ENCODE measurements around the gene ERI2.

Gene ERI2, protein sequence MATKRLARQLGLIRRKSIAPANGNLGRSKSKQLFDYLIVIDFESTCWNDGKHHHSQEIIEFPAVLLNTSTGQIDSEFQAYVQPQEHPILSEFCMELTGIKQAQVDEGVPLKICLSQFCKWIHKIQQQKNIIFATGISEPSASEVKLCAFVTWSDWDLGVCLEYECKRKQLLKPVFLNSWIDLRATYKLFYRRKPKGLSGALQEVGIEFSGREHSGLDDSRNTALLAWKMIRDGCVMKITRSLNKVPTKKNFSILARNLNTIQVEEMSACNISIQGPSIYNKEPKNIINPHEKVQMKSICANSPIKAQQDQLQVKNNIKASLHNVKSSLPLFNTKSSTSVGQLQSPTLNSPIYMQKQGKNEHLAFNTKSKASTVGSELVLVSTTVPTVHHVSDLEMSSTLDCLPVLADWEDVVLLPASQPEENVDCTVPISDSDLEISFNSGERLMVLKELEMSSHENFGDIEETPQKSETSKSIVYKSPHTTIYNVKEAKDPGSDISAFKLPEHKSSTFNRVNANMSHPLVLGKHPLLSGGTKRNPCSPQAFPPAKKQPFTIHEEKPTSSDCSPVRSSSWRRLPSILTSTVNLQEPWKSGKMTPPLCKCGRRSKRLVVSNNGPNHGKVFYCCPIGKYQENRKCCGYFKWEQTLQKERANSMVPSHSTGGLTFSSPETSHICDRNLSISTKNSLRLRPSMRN

DNA sequence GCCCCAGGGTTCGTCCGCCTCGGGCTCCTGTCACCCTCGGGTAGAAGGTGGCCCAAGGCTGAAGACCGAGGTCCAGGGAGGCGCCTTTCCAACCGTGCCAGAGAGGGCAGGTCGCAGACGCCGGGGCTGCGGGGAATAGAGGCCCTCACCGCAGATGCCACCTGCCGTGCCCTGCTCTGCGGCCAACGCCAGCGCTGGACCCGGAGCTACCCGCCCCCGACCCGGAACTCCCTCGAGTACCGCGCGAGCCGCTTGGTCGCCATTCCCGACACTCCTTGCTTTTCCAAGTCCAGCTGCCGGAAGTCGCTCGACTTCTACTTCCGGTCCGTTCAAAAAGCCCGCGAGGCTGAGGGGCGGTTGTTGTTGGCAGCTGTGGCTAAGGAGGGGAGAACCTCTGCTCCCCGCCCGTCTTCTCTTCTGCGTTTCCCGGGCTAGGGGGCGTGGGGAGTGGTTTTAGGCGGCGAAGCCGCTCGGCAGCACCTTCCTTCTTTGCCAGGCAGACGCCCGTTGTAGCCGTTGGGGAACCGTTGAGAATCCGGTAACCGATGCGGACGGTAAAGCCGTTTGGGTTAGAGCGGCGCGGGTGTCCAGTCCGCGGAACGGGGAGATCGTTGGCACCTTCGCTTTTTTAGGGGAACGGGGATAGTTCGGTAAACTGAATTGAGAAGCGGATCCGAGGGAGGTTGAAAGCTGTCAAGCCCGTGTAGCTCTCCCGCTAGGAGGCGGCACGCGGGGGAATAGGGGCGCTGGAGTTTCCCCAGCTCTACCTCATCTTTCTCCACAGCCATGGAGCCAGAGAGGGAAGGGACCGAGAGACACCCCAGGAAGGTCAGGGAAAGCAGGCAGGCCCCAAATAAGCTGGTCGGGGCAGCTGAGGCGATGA lies at the start of gene ERI2, which contains the start of gene REXO5:
Gene ERI2 (minus strand): TSS at position 305 of the 883 bp plus-strand sequence. CDS start 42 bp downstream, at position 263.
Gene REXO5 (plus strand): TSS at position 360 of the 883 bp plus-strand sequence. CDS start 427 bp downstream, at position 787.
- DNase-seq (ENCODE audit: low read depth in 3 of 3) = peak; percentile 61 to 66 (median 61)

- DNase-seq (ENCODE audit: low read depth in 3 of 3) = no peak
Observed at GRCh38 chr16:20854963-20855362, 48.7 kb upstream of the ERI2 start.

DNA sequence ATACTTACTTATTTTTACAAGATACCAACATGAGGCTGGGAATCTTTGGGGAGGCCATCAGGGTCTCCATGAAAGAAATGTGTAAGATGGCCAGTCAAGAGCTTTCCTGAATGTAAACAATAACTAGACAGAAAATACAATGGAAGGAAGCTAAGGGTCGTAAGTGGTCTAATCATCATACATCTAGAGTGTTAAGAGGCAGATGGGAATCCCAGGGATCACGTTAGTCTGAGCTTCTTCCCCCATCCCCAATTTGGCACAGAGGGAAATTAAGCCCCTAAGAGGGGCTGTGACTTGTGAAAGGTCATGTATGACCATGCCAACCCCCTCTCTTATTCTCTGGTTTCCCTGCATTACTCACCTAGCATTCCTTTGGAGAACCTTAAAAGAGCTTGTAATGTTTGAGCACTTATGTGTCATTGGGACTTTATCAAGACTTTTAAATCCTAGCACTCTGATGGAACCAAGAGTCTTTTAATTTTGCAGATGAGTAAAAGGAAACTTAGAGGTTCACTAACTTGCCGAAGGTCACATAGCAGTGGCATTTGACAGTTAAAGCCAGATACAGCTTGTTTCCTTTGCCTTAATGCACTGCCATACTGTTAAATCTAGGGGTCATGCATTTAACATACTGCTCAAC lies 47.8 kb upstream of the ERI2 start:
- DNase-seq (ENCODE audit: low read depth in 3 of 3) = no peak

DNA sequence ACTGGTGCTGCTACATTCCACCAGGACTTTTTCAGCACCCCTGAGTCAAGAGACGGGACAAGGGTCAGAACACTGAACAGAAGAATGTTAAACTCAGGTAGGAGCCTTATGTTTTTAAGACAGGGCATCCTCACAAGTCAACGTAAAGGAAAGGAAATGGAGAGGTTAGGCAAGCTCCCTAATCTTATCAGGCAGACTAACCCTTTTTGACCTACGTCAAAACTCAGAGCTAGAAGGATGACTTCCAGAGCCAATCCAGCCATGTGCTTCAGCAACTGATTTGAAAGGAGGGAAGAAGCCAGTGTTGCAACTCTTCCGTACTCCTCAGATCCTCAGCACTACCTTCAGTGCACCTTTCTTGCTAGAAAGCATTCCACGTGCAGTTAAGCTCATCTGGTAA lies 46.9 kb upstream of the ERI2 start:
- no peak for DNase-seq (ENCODE audit: low read depth in 3 of 3)

DNA sequence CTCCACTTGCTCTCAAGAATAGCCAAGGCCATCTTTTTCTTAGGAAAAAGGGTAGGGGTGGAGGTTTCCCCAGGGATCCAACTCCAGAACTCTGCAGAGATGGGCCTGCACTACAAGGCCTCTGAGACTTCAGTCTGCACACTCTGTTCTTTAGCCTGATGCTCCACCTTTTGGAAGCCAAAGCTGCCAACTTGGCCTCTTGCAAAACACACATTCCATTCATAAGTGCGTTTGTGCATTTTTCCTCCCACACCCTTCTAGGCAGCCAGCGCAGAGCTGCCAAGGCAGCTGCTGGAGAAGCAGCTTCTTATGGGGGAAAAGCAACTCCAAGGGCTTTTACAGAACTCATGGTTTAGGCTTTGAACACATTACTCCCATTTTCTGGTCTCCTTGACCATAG lies 45.3 kb upstream of the ERI2 start:
- DNase-seq (ENCODE audit: low read depth in 3 of 3) = no peak

DNA sequence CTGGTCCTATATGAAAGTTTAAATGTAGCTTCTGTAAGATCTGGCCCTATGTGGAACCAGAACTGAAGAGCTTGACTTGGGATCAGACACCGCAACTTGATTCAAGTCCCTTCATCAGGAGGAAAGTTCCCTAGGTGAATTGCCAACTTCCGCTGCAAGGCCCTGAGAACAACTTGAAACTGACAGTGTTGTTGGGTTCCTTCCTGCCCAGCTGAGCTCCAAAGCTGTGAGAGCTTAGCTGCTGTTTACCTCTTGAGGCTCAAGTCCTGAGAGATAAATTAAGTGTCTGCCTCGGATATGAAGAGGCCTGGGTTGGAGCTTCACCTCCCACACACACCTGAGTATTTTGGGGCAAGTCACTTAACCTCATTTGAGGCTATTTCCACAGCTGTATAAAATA lies 44.7 kb upstream of the ERI2 start:
- no peak for DNase-seq (ENCODE audit: low read depth in 3 of 3)

DNA sequence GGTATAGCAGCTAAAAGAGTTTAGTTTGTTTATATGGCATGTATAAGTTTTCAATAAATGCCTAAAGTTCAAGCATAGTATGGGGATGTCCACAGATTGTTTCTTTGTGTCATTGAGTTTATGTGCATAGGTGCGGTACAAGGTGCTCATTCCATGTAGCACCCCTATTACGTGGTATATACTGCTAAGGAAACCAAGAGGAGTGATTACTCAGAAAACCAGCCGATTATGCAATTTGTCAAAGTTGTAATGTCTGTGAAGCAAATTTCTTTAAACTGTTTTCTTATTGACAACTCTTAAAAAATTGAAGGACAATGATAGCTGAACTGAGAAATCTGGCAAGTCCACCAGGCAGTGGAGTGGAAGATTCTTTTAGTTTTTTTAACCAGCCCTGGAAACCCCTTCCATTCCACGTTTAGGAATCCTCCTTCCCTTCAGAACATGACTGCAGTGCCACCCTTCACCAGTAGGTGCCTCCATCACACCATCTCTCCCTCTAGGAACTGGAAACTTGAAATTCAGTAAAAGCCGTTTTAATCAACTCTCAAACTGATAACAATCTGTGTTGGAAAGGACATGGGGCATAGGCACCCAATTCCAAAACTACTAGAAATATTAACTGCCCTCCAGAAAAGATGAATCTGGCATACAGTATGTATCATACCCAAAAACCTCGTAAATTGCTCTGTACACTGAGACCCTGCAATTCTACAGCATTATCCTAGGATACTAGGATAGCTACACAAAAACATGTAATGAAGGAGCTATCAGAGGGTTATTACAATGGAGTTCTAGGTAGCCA lies 43.5 kb upstream of the ERI2 start:
- DNase-seq (ENCODE audit: low read depth in 3 of 3) = peak; percentile 16 to 47 (median 46)

DNA sequence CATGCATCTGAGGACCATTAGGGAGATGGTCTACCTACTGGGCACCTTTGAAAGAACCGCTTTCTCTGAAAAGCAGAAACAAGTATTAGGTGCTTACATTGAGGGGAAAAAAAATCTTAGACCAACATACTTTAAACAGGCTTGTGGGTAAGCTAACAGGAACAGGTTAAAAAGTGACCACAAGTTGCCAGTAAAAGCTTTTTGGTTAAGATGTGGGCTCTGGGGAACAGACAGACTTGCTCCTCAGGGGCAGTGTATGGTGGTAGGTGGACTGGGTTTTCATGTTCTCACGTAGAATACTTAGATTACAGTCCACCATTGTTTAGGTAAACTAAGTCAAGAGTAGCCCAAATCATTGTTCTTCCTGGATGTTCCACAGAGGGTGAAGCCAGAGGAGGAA lies 41.3 kb upstream of the ERI2 start:
- DNase-seq (ENCODE audit: low read depth in 3 of 3) = no peak

- no peak for DNase-seq (ENCODE audit: low read depth in 3 of 3)
Observed at GRCh38 chr16:20846551-20846950, 40.3 kb upstream of the ERI2 start.

DNA sequence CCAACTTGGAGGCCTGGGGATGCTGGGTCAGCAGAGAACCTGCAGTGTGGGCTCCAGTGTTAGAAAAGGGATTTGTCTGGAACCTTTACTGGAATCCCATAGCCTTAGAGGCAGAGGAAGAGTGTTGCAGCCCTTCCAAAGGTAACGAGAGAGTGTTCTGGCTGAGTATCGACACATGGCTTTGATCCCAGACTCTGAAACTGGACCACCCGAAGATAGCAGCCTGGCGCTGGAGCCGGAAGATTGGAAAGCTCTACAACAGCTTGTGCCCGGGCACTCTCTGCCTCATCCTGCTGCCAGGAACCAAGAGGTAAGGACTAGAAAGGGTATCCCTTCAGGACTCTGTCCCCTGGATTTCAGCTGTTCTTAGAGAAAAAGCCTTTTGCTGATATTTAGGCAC lies 39.8 kb upstream of the ERI2 start:
- DNase-seq (ENCODE audit: low read depth in 3 of 3) = no peak

DNA sequence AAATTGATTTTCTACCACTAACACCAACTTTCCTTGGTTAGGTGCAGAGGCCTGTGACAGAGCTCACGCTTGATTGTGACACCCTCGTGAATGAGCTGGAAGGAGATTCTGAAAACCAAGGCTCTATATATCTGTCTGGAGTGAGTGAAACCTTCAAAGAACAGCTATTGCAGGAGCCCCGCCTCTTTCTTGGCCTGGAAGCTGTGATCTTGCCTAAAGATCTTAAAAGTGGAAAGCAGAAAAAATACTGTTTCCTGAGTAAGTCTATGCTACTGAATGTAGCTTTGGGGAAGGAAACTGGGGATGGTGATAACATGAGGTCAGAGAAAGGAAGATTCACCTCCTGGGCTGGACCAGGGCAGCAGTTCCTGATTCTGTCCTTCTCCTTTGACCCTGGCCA lies 38.3 kb upstream of the ERI2 start:
- DNase-seq (ENCODE audit: low read depth in 3 of 3) = no peak

DNA sequence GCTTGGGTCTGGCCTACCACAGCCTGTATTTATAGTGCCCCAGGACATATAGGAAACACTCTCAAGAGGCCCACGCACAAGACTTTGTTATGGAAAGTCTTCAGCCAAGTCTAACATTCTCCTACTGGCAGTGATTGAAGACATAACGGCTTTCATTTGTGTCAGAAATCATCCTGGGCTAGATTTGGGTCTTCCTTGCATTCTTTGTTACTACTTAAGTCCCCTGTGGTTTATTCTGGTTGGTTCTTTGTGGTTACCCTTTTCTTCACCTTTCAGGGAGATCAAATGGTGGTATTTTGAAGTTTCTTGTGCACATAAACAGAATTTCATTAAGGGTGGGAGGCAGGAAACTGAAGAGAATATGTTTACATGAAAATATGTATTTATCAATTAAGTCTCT lies 37.8 kb upstream of the ERI2 start:
- DNase-seq (ENCODE audit: low read depth in 3 of 3) = no peak

- DNase-seq (ENCODE audit: low read depth in 3 of 3) = no peak
Observed at GRCh38 chr16:20839504-20839903, 33.2 kb upstream of the ERI2 start.

DNA sequence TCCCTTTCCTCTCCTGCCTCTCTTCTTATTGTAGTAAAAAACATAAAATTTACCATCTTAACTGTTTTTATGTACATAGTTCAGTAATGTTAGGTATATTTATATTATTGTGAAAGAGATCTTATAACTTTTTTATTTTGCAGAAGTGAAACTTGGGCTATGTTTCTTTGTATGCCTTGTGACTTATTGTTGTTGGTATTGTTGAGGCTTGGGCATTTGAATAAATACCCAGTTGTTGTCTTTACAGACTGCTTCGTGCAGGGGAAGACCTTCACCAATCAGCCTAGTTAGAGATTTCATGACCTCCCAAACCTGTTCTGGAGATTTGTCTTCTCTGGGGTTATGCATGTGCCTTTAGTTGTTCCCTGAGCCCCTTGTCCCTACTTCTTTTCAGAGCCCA lies 32.0 kb upstream of the ERI2 start:
- no peak for DNase-seq (ENCODE audit: low read depth in 3 of 3)

- no peak for DNase-seq (ENCODE audit: low read depth in 3 of 3)
Observed at GRCh38 chr16:20833086-20833485, 26.8 kb upstream of the ERI2 start.

GRCh38 chr16:20830372-20830771 lies 24.1 kb upstream of the ERI2 start:
- no peak for DNase-seq (ENCODE audit: low read depth in 3 of 3)

DNA sequence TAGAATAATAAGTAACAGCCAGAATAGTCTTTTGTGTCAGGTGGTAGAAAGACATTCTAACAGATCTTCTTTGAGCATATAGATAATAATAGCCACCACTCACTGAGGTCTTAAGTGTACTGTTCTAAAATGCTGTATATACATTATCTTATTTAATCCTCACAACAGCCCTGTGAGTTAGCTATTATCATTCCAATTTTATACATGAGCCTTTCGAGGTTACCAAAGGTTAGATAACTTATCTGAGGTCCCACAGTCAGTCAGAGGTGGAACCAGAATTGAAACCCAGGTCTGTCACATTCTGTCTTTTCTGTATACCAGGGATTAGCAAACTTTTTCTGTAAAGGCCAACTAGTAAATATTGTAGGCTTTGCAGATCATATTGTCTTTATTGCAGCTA lies 23.3 kb upstream of the ERI2 start:
- DNase-seq (ENCODE audit: low read depth in 3 of 3) = no peak

GRCh38 chr16:20826039-20826566 lies 19.8 kb upstream of the ERI2 start:
- DNase-seq (ENCODE audit: low read depth in 3 of 3) = no peak

DNA sequence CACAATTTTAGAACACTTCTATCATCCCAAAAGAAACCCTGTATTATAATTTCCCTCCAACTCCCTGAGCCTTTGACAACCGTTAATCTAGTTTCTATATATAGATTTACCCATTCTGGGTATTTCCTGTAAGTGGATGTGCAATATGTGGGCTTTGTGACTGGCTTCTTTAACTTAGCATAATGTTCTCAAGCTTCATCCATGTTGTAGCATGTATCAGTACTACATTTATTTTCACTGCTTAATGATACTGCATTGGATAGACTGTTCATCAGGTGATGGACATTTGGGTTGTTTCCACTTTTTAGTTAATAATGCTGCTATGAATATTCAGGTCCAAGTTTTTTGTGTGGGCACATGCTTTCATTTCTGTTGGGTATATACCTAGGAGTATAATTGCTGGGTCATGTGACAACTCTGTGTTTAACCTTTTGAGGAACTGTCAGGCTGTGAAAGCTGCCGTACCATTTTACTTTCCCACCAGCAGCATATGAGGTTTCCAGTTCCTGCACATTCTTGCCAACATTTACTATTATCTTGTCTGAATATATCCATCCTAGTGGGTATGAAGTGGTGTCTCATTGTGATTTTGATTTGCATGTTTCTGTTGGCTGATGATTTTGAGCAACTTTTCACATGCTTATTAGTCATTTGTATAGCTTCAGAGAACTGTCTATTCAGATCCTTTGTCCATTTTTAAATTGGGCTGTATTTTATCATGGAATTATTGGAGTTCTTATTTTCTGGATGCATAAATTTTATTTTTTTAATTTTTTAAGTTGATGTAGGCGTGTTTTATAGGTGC lies 16.5 kb upstream of the ERI2 start:
- no peak for DNase-seq (ENCODE audit: low read depth in 3 of 3)

- DNase-seq (ENCODE audit: low read depth in 3 of 3) = no peak
Observed at GRCh38 chr16:20821682-20822081, 15.4 kb upstream of the ERI2 start.
